K562 treated with DMSO at 1 percent for 48 hours (cell line): Measurements from ENCODE around the gene DIS3L. TPM values are rescaled to one million over a fixed set of nuclear protein-coding genes. Genes with fewer than 3 reads are reported as not detected.

Experiments
- total RNA-seq: library from RNA; unstranded; fragments of 300-600 nt; gene quantifications from 2 replicates; pipeline ENCODE4 v1.2.3, GENCODE V29; 2022; ENCODE audit warnings: low replicate concordance; ENCODE audit errors: extremely low read depth

Gene DIS3L
- total RNA-seq: not detected in 2 replicates

DNA sequence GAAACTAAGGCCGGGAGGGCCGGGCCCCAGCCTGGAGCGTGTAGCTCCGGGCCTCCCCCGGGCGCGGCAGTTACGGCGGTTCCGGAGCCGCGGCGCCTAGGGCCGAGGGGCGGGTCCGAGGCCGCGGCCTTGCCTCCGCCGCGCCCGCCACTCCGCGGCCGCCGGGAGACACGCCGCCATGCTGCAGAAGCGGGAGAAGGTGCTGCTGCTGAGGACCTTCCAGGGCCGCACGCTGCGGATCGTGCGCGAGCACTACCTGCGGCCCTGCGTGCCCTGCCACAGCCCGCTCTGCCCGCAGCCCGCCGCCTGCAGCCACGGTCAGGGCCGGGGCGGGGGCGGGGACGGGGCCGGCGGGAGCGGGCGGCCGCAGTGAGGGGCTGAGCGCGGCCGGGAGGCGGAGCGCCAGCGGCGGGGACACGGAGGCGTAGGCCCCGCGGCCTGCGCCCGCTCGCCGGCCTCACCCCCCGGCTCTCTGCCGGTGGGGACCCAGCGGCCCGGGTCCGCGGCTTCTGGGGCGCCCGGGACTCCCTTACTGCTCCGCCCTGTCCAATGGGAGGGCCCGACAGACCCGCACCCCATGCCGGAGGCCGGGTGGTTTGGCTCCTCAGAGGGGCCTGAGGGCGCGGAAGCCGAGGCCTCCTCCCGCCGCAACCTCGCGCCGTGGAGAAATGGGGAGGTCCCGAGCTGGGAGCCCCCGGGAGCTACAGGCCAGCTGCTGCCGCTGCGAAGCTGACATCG is at the start of gene DIS3L:
TSS of gene DIS3L (plus strand) at position 150 of the 738 bp plus-strand sequence. CDS start at position 179, 29 bp downstream.

GRCh38 chr15:66253418-66254088 is 39.8 kb upstream of the DIS3L start, which contains the start of gene MEGF11:
MEGF11 (minus strand) TSS chr15:66253750; CDS start chr15:66128403, 125,347 bp downstream.

GRCh38 chr15:66356359-66357236 is 63.2 kb downstream of the DIS3L start, which contains the start of gene TIPIN:
TIPIN (minus strand) TSS chr15:66356685; CDS start chr15:66352947, 3,738 bp downstream.

Other genes with a start within 250 kb of the DIS3L start
- gene MEGF11, start 39.8 kb upstream of the DIS3L start, total RNA-seq: not detected in 2 replicates
- not detected in 2 replicates for gene TIPIN, start 63.1 kb downstream of the DIS3L start, total RNA-seq
- 316 TPM in 1 of 2 replicates, not detected in the other for gene MAP2K1, start 93.3 kb downstream of the DIS3L start, total RNA-seq
- gene SNAPC5, start 204.2 kb downstream of the DIS3L start, total RNA-seq: not detected in 2 replicates
- gene RPL4, start 211.3 kb downstream of the DIS3L start, total RNA-seq: 2,348 and 2,445 TPM in 2 replicates
- gene ZWILCH, start 211.8 kb downstream of the DIS3L start, total RNA-seq: not detected in 2 replicates